Hematopoietic multipotent progenitor cell treated with erythropoietin and hydrocortisone succinate and interleukin-3 and kit ligand, for 6 days (in vitro differentiated cells): ENCODE measurements around the gene CYP2E1.
A peak's percentile ranks its signal among the peaks of the same experiment; 100 is the strongest.
"Not testable (repeated sequence)": the region's sequence is repeated elsewhere in the genome, so short reads cannot be mapped to it uniquely, and the experiment has no call there.

Experiments used
- DNase-seq: peaks from one replicate; pipeline ENCODE4 v3.0.0-alpha.2; 2015

CYP2E1 gene

DNA sequence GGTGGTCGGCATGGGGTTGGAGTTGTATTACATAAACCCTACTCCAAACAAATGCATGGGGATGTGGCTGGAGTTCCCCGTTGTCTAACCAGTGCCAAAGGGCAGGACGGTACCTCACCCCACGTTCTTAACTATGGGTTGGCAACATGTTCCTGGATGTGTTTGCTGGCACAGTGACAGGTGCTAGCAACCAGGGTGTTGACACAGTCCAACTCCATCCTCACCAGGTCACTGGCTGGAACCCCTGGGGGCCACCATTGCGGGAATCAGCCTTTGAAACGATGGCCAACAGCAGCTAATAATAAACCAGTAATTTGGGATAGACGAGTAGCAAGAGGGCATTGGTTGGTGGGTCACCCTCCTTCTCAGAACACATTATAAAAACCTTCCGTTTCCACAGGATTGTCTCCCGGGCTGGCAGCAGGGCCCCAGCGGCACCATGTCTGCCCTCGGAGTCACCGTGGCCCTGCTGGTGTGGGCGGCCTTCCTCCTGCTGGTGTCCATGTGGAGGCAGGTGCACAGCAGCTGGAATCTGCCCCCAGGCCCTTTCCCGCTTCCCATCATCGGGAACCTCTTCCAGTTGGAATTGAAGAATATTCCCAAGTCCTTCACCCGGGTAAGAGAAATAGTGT, at the start of gene CYP2E1:
Gene CYP2E1, plus strand, starts transcription at position 407 of the 632 bp plus-strand sequence. Its CDS starts 33 bp downstream, at position 440.
- DNase-seq: no peak

- DNase-seq: no peak
Observed at GRCh38 chr10:133481086-133481643, 46.0 kb upstream of the CYP2E1 start.

- no peak for DNase-seq
Observed at GRCh38 chr10:133481657-133482056, 45.5 kb upstream of the CYP2E1 start.

DNA sequence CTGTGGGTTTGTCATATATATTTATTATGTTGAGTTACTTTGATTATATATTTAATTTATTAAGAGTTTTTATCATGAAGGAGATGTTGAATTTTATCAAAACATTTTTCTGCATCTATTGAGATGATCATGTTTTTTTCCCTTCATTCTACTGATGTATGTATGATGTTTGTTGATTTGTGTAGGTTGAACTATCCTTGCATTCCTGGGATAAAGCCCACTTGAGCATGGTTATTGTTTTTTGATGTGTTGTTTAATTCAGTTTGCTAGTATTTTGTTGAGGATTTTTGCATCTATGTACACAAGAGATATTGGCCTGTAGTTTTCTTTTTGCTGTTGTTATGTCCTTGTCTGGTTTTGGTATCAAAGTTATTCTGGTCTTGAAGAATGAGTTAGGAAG, 42.3 kb upstream of the CYP2E1 start:
- no peak for DNase-seq

DNA sequence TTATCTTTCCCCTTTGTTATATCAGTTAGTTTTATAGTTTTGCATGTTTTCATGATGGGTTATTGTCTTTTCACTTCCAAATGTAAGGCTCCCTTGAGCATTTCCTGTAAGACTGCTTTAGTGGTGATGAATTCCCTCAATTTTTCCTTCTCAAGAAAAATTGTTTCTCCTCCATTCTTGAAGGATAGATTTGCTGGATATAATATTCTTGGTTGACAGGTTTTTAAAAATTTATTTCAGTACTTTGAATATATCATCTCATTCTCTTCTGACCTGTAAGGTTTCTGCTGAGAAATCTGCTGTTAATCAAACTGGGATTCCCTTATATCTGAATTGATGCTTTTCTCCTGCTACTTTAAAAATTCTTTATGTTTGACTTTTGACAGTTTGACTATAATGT, 40.1 kb upstream of the CYP2E1 start:
- DNase-seq: no peak

GRCh38 chr10:133488354-133488753, 38.8 kb upstream of the CYP2E1 start:
- no peak for DNase-seq

DNA sequence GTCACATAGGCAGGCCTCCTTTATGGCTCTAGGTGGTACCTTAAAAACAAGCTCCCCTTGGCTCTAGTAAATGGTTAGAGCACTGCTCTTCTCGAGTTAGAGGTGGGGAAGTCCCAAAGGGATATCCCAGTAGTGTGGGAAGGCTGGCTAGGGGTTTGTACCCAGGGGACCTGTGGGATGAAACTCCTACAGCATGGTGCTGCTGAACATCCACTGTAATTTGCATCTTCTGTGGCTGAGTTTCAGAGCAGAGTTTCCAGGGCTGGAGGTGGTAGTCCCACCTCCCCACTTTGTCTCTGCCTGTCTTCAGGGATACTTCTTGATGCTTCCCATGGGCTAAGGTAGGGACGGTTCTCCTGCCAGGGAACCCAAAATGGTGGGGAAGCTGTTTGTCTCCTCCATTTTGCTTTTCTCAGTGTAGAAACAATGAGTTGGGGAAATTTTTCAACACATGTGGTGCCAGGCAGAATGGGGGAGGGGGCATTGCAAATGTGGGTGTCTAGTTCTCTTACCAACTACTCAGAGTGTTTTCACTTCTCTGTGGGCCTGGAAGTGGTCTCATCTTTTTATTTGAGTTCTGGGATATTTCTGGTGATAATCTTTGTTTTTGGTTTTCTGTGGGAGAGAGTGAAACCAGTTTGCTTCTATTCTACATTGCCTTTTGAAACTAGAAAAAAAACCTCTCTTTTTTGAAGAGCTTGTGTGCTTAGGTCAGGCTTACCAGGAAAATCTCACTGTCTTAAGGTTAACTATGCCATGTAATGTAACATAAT, 37.2 kb upstream of the CYP2E1 start:
- DNase-seq: no peak

GRCh38 chr10:133493562-133493961, 33.6 kb upstream of the CYP2E1 start:
- DNase-seq: not testable (repeated sequence)

DNA sequence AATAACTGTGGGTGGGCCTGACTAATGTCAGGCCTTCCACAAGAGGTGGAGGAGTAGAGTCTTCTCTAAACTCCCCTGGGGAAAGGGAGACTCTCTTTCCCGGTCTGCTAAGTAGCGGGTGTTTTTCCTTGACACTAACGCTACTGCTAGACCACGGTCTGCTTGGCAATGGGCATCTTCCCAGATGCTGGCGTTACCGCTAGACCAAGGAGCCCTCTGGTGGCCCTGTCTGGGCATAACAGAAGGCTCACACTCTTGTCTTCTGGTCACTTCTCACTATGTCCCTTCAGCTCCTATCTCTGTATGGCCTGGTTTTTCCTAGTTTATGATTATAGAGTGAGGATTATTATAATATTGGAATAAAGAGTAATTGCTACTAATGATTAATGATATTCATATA, 29.8 kb upstream of the CYP2E1 start:
- DNase-seq: peak; percentile 9

DNA sequence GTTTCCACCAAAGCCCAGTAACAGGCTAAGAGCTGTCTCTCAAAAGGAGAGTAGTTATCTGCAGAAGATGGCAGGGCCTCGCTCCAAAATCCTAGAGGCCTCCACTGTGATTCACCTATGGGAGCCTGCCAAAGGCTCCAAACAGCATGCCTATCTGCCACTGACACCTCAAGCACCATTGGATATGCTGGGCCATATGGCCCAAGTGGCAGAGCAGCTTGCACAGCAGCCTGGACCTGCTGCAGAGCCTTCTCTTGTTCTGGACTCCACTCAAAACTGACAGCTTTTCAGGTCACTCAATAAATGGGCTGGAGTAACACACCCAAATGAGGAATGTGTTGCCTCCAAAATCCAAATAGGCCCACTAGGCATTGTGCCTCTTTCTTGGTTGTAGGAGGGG, 28.0 kb upstream of the CYP2E1 start:
- not testable (repeated sequence) for DNase-seq

- not testable (repeated sequence) for DNase-seq
Observed at GRCh38 chr10:133500897-133501296, 26.3 kb upstream of the CYP2E1 start.

- DNase-seq: peak; percentile 18
Observed at GRCh38 chr10:133509700-133510099, 17.5 kb upstream of the CYP2E1 start.

DNA sequence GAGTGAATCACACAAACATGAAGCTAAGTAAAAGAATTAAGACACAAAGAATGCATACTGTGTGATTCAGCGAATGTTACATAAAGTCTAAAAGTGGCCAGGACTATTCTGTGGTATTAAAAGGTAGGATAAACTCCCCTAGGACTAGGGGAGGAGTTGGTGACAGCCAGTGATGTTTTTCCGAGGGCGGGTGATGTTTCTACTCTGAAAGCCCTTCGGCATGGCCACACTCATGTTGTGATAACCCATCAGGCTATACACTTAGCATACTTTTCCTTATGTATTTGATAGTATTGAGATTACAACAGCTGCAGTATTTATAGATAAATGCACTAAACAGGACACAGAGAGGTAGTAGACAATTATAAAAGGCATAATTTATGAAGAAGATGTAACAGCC, 15.8 kb upstream of the CYP2E1 start:
- DNase-seq: no peak

DNA sequence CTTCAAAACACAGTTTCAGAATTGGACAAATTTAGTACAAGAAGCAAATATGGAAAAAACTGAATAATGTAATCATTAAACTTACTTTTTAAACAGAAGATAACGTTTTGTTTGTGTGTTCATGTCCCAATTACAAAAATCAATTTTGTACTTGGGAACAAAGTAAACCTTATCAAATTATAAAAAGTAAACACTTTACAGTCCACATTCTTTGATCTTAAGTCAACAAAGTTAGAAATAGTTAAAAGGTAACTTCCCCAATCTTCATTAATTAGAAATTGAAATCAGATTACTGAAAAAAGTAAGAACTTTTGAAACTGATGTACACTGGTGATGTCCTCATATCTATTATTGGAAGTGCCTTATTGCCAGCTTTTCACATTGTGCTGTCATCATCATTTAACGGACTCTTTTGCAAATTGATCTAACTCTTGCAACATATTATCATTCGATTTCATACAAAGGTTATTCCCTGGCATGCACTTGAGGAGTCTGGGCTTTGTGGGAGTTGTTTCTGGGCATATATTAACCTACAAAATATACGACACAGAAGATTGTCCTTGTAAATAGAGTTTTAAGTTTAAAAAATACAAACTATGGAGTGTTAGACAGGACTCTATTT, 15.1 kb upstream of the CYP2E1 start:
- no peak for DNase-seq

GRCh38 chr10:133515471-133515870, 11.7 kb upstream of the CYP2E1 start:
- no peak for DNase-seq

GRCh38 chr10:133516057-133516456, 11.1 kb upstream of the CYP2E1 start:
- no peak for DNase-seq

- not testable (repeated sequence) for DNase-seq
Observed at GRCh38 chr10:133518517-133518916, 8.6 kb upstream of the CYP2E1 start.

GRCh38 chr10:133520193-133520738, 6.9 kb upstream of the CYP2E1 start:
- DNase-seq: peak; percentile 86

- no peak for DNase-seq
Observed at GRCh38 chr10:133523631-133524203, 3.4 kb upstream of the CYP2E1 start.

- no peak for DNase-seq
Observed at GRCh38 chr10:133525444-133525843, 1.7 kb upstream of the CYP2E1 start.

DNA sequence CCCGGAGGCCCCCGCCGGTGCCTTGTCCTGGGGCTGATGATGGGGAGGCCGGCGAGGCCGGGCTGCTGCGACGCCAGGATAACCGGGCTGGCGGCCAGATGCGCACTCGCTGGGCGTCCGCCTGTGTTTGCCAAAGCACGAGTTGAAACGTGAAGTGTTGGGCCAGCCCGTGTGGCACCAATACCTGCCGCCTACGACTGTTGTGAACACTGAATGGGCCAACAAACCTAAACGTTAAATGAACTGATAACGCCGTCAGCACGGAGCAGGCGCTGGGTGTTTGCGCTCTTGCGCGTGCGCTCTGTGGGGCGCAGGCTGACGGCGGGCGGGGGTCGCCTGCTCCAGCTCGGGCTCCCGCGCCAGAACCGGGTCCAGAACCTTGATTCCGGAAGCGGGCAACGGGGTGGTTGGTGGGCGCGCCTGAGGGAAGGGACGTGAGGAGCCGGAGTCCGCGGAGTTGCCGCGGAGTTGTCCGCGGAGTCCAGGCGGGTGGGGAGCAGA, 658 bp downstream of the CYP2E1 start:
- no peak for DNase-seq

DNA sequence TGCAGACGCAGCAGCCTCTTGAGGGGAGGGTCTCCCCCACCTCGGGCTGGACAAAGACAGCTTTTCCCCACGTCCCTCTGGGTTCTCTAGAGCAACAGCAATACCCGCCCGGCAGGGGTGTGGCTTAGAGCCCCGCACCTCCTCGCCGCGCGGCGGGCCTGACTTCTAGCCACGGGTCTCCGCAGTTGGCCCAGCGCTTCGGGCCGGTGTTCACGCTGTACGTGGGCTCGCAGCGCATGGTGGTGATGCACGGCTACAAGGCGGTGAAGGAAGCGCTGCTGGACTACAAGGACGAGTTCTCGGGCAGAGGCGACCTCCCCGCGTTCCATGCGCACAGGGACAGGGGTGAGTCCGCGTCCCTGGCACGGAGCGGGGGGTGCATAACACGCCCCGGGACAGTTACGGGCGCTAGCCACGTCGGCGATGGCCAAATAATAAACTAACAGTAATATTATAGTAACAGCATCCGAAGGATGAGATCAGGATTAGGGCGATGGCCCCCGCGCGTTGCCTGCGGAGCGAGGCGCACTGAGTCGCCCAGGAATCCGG, 1.2 kb downstream of the CYP2E1 start:
- DNase-seq: no peak
